Erythroblast (primary cell): ENCODE measurements around the gene BPIFB2.

Source experiments
- DNase-seq, 2 experiments: peaks; one replicate each; lab custom pipeline; 2025; lab: John Stamatoyannopoulos, UW
- GATA1 ChIP-seq: IDR thresholded peaks from 2 replicates; pipeline ENCODE4 v1.6.1; 2011; ENCODE audit warnings: low read depth, mild to moderate bottlenecking, control low read depth, low read length, moderate library complexity
- POLR2A ChIP-seq: IDR thresholded peaks from 2 replicates; pipeline ENCODE4 v1.6.1; 2011; ENCODE audit warnings: mild to moderate bottlenecking, low read length

Gene BPIFB2

GRCh38 chr20:33070111-33071053, 62.9 kb downstream of the BPIFB2 start:
- DNase-seq, result no peak
- no peak for TF ChIP-seq POLR2A
- no peak for TF ChIP-seq GATA1

- TF ChIP-seq GATA1 (no peak), POLR2A (no peak)
- DNase-seq, result no peak
These were observed 63.7 kb downstream of the BPIFB2 start for GRCh38 chr20:33071198-33071597.

- TF ChIP-seq POLR2A (no peak), GATA1 (no peak)
- DNase-seq, result no peak
These were observed 64.9 kb downstream of the BPIFB2 start for GRCh38 chr20:33072362-33072761.

GRCh38 chr20:33072813-33073212, 65.3 kb downstream of the BPIFB2 start:
- TF ChIP-seq POLR2A, result no peak
- no peak for TF ChIP-seq GATA1

More at GRCh38 chr20:33072813-33073212, 65.3 kb downstream of the BPIFB2 start:
- no peak for DNase-seq
